Kidney (tissue), 14 donors: ENCODE results near the gene VCPKMT. TPM values are rescaled to one million over a fixed set of nuclear protein-coding genes. Genes with fewer than 3 reads are reported as not detected.
A peak's percentile ranks its signal among the peaks of the same experiment; 100 is the strongest.

Source experiments
- DNase-seq, 5 donors: peaks; one replicate each; pipeline ENCODE4 v3.0.0-alpha.2; 2013 to 2020
- FAIRE-seq: peaks from 2 replicates; lab custom pipeline; 2012; peaks lifted over from hg19 to GRCh38; lab: Jason Lieb, UNC
- H3K27ac ChIP-seq, 2 donors: one replicate each; pipeline ENCODE4 v1.7.0; 2013; ENCODE audit warnings: low read depth in 2 of 2, low read length in 2 of 2, inconsistent platforms in 1 of 2
- H3K27me3 ChIP-seq: one replicate; pipeline ENCODE4 v1.7.1; 2013; ENCODE audit warnings: low read length, inconsistent platforms; ENCODE audit not compliant: control insufficient read depth, insufficient read depth
- H3K36me3 ChIP-seq, 3 donors: one replicate each; pipeline versions ENCODE4 v1.7.0 to v1.7.1; 2013; ENCODE audit warnings: low read length in 3 of 3, control low read depth in 1 of 3, inconsistent platforms in 1 of 3; ENCODE audit not compliant: insufficient read depth in 3 of 3, control insufficient read depth in 2 of 3
- H3K4me1 ChIP-seq, 3 donors: one replicate each; pipeline versions ENCODE4 v1.7.0 to v1.7.1; 2013; ENCODE audit warnings: low read length in 3 of 3, inconsistent platforms in 1 of 3, low read depth in 1 of 3; ENCODE audit not compliant: control insufficient read depth in 2 of 3, insufficient read depth in 2 of 3
- H3K4me3 ChIP-seq, 3 donors: one replicate each; pipeline versions ENCODE4 v1.7.0 to v1.8.1; 2013; ENCODE audit warnings: low read length in 3 of 3, control low read depth in 1 of 3, inconsistent platforms in 1 of 3
- H3K9ac ChIP-seq, 3 donors: one replicate each; pipeline versions ENCODE4 v1.7.0 to v1.7.1; 2013; ENCODE audit warnings: low read length in 3 of 3, control low read depth in 1 of 3, inconsistent platforms in 1 of 3
- H3K9me3 ChIP-seq, 3 donors: one replicate each; pipeline versions ENCODE4 v1.7.0 to v1.7.1; 2013; ENCODE audit warnings: low read length in 3 of 3, control low read depth in 1 of 3, inconsistent platforms in 1 of 3; ENCODE audit not compliant: control insufficient read depth in 2 of 3, insufficient read depth in 1 of 3
- intact Hi-C: fragments of 100-400 bp; cut with DNase I; formaldehyde crosslinking; loops from one replicate; pipeline ENCODE4 v1.11.1; 2022
- polyA plus RNA-seq: library from polyadenylated mRNA; stranded (reverse); fragments of 350-450 nt; fragmentation: Illumina TruSeq; extraction: RNeasy Lipid Tissue Mini Kit (QIAGEN cat#74804); gene quantifications from one replicate; pipeline ENCODE4 v1.2.3, GENCODE V29; 2014; ENCODE audit warnings: low read depth, low replicate concordance; ENCODE audit not compliant: insufficient read depth
- total RNA-seq: library from RNA; stranded (reverse); fragmentation: NEBNext Ultra II Directional; extraction: Animal tissue kit (Norgen Biotek cat#: 25700); gene quantifications from one replicate; pipeline ENCODE4 v1.2.1, GENCODE V29; 2021
- TF ChIP-seq, protein P1 (sequence below): IDR thresholded peaks from 3 replicates; pipeline ENCODE4 v1.5.1; 2012; ENCODE audit warnings: mild to moderate bottlenecking, moderate library complexity, borderline replicate concordance; ENCODE audit not compliant: insufficient read depth; ENCODE audit errors: extremely low read depth
- donor health status: control.
- donor health status: control.
- donor health status: control.
- donor health status: control.
- donor health status: control.
- donor health status: DM: yes; HTN: yes; CAD: no.
- donor health status: Normal renal cell carcinoma (clear cell type).

Gene VCPKMT
- total and polyA plus RNA-seq, 2 donors from 2014 or later, result 8.0 to 8.3 TPM

DNA sequence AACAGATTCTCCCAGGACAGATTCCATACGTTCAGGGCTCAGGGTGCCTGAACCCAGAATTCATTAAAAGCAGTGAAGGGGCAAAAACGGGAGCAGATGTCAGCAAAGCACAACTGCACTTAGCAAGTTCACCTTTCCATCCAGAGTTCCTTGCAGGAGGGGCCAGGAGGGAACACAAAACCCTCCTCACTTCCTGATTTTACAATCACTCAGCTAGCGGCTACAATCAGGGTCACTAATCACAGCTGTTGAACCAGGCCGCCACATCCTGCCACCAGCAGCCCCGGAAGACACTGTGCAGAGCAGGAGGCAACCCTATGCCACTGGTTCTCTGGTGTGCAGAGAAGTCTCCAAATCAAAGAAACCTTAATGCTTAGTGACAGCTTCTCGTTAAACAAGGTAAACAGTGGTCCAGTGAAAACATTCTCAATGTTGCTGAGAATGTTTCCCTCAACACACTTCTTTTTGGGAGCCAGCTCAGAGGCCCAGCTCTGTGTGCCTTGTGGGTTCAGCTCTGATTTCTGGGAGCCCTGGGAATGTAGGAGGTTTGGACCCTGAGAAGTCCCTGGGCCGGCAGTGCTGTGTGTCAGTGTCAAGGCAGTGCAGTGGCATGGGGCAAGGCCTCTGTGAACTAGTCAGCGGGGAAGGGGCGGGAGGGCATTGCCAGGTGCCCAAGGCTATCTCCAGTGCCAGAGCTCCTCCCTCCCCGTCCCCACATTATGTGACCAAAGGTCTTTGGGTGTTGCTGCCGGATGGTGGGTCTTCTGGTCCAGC, 54.5 kb downstream of the VCPKMT start:
- DNase-seq (peak in 4 of 5 donors; percentile 72 to 88 (median 80)), FAIRE-seq (no peak)
- Histone ChIP-seq H3K4me1 (peaks cover 5 to 21% (median 20%) of the 10 kb centered on the region in 3 donors), H3K4me3 (no peak overlapping the region), H3K9me3 (no peaks in the 10 kb centered on the region), H3K27ac (peak overlapping the region; percentile 76 to 84), H3K36me3 (no peaks in the 10 kb centered on the region), H3K9ac (peak overlapping the region in 1 of 3 donors; percentile 70), H3K27me3 (no peaks in the 10 kb centered on the region)
- intact Hi-C loops, result no loop called here
- TF ChIP-seq, protein P1, sequence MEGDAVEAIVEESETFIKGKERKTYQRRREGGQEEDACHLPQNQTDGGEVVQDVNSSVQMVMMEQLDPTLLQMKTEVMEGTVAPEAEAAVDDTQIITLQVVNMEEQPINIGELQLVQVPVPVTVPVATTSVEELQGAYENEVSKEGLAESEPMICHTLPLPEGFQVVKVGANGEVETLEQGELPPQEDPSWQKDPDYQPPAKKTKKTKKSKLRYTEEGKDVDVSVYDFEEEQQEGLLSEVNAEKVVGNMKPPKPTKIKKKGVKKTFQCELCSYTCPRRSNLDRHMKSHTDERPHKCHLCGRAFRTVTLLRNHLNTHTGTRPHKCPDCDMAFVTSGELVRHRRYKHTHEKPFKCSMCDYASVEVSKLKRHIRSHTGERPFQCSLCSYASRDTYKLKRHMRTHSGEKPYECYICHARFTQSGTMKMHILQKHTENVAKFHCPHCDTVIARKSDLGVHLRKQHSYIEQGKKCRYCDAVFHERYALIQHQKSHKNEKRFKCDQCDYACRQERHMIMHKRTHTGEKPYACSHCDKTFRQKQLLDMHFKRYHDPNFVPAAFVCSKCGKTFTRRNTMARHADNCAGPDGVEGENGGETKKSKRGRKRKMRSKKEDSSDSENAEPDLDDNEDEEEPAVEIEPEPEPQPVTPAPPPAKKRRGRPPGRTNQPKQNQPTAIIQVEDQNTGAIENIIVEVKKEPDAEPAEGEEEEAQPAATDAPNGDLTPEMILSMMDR, result no peak

DNA sequence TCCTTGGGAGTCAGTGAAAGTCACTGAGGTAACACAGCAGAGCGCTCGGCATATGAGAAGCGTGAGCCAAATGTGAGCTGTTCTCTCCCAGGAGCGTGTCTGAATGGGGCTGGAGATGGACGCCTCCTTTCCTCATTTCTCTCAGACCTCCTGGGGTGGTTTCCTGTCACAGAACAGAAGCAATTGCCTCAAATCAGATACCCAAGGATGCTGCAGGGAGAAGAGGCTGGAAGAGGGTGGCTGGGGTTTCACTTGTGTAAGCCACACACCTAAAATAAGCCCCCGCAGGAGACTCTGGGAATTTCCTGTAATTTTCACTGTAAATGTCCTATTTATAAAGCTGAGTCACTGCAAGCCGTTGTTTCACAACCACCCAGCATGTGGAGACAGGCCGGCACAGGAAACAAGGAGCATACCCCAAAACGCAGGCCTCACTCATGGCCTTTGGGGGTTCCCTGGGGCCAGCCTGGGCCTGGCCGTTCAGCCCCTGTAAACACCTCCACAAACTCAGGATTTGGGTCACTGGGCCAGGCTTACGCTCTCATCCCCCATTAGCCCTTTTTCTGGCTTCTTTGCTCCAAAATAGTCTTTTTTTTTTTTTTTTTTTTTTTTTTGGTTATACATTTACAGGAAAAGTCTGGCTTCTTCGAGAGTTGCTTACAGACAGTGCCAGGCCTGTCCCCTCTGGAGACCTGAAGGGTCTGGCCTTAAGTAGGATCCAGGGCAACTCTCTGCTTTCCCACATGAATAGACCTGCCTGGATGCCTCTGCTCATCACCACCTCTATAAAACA, 55.3 kb downstream of the VCPKMT start:
- Histone ChIP-seq H3K4me1 (peaks cover 5 to 24% (median 20%) of the 10 kb centered on the region in 3 donors), H3K9ac (peak overlapping the region in 1 of 3 donors; percentile 70), H3K36me3 (no peaks in the 10 kb centered on the region), H3K4me3 (no peak overlapping the region), H3K27ac (peak overlapping the region; percentile 76 to 84), H3K9me3 (no peaks in the 10 kb centered on the region), H3K27me3 (no peaks in the 10 kb centered on the region)
- intact Hi-C loops, result no loop called here
- no peak for FAIRE-seq
- DNase-seq, result peak in 4 of 5 donors; percentile 49 to 71 (median 61)
- TF ChIP-seq, protein P1, result no peak

DNA sequence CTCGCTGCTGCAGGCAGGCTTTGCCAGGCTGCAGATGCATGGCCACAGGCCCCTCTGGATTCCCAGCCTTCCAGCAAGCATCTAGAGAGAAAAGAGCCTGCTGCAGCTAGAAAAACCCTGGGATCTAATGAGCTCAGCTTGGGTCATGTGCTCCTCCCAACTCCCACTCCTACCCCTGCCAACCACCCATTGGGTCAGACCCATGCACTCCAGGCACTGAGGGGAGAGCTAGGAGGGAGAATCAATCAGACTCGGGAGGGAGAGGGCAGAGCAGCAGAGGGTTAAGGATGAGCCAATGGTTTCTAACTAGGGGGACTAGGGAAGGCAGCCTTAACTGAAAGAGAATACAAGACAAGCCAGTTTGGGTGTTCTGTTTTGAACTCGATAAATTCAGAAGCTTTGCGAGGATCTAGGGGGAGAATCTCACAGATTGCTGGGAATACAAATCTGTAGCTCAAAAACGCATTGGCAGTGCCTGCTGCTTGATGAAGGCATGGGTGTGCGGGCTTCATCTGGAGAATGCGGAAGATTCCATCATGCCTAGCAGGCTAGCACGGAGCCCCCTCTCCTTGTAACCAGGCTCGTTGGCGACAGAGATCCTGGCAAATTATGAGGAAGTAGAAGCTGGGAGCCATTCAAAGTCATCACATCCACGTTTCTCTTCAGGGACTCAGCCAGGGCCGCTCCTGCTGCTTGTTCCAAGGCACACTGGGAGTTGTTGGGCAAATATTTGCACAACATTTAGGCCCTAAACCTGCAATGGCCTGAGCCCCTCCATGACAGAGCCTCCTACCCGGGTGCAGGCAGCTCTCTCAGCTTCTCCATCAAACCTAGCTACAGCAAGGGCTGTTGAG, 56.4 kb downstream of the VCPKMT start:
- Histone ChIP-seq H3K4me1 (peaks cover 5 to 26% (median 20%) of the 10 kb centered on the region in 3 donors), H3K36me3 (no peaks in the 10 kb centered on the region), H3K9me3 (no peaks in the 10 kb centered on the region), H3K27ac (peak overlapping the region; percentile 76 to 84), H3K4me3 (no peak overlapping the region), H3K27me3 (no peaks in the 10 kb centered on the region), H3K9ac (no peak overlapping the region)
- TF ChIP-seq, protein P1, result no peak
- FAIRE-seq (no peak), DNase-seq (peak in 1 of 5 donors; percentile 32)
- intact Hi-C loops, result no loop called here

Other genes with a start within 250 kb of the VCPKMT start
- gene ARF6, start 223.5 kb downstream of the VCPKMT start, total RNA-seq, result 87.1 TPM
- 38.9 TPM for gene ARF6, start 223.5 kb downstream of the VCPKMT start, polyA plus RNA-seq
- 39.7 TPM for gene SOS2, start 115.0 kb upstream of the VCPKMT start, total RNA-seq
- 11.9 TPM for gene SOS2, start 115.0 kb upstream of the VCPKMT start, polyA plus RNA-seq
- gene L2HGDH, start 195.7 kb upstream of the VCPKMT start, total RNA-seq, result 12.5 TPM
- gene L2HGDH, start 195.7 kb upstream of the VCPKMT start, polyA plus RNA-seq, result 11.1 TPM
- 23.7 TPM for gene DMAC2L, start 195.8 kb upstream of the VCPKMT start, total RNA-seq
- 27.3 TPM for gene DMAC2L, start 195.8 kb upstream of the VCPKMT start, polyA plus RNA-seq